Gastrocnemius medialis (tissue), 4 donors: ENCODE results near the gene CCRL2.

Source experiments
- POLR2A ChIP-seq, 2 donors: fragments of 450-650 bp; IDR thresholded peaks; one replicate each; pipeline ENCODE4 v1.6.1; 2017; ENCODE audit warnings: antibody characterized with exemption in 2 of 2, mild to moderate bottlenecking in 2 of 2, moderate library complexity in 2 of 2
- TF ChIP-seq, protein P1 (sequence below), 5 experiments: fragments of 450-650 bp in 3 of 5; fragments of 200-600 bp in 2 of 5; sonication (generic) in 2 of 5; IDR thresholded peaks in 4 of 5; conservative IDR thresholded peaks in 1 of 5; 1 replicate in 4 of 5; 2 replicates in 1 of 5; pipeline ENCODE4 v1.5.1; 2016 to 2019; ENCODE audit warnings: antibody characterized with exemption in 5 of 5, mild to moderate bottlenecking in 3 of 5, moderate library complexity in 3 of 5

DNA sequence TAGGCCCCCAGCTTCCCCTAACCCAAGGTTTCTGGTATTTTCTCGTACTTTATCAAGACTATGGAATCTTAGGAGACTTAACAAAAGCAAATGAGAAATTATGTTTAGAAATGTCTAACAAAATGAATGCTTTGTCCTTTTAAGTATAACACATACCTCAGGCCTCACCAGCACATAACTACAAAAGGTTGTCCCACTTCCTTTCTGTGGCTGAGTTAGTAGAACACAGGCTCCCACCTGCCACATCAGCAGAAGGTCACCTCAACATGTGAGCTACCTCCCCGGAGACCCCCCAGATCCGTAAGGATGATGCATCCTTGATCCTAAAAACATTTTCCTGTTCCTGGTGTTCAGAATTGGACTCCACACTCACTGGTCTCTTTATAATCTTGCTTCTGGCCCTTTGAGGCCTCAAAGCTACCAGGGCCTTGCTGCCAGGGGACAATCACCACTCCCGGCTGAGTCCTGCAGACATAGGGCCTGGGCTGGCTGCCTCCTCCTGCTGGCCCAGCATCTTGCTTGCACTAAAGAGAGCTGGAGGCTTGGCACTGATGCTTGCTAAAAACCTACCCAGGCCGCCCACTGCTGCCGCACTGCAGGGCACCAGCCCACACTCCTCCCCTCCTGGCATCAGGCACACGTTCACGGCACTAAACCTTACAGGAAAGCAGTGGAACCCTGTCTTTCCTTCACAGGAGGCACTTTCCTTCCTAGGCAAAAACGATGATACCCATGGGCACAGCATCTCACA is 2.9 kb downstream of the CCRL2 start:
- TF ChIP-seq, protein P1, sequence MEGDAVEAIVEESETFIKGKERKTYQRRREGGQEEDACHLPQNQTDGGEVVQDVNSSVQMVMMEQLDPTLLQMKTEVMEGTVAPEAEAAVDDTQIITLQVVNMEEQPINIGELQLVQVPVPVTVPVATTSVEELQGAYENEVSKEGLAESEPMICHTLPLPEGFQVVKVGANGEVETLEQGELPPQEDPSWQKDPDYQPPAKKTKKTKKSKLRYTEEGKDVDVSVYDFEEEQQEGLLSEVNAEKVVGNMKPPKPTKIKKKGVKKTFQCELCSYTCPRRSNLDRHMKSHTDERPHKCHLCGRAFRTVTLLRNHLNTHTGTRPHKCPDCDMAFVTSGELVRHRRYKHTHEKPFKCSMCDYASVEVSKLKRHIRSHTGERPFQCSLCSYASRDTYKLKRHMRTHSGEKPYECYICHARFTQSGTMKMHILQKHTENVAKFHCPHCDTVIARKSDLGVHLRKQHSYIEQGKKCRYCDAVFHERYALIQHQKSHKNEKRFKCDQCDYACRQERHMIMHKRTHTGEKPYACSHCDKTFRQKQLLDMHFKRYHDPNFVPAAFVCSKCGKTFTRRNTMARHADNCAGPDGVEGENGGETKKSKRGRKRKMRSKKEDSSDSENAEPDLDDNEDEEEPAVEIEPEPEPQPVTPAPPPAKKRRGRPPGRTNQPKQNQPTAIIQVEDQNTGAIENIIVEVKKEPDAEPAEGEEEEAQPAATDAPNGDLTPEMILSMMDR (IDR thresholded peaks at IDR 0.05 in 4 of 5, conservative IDR thresholded peaks at IDR 0.05 in 1 of 5) = no peak
- no peak for TF ChIP-seq POLR2A (IDR thresholded peaks at IDR 0.05)
